Liver (tissue), 9 donors: ENCODE results near the gene SLC22A31. TPM values are rescaled to one million over a fixed set of nuclear protein-coding genes. Genes with fewer than 3 reads are reported as not detected.
A peak's percentile ranks its signal among the peaks of the same experiment; 100 is the strongest.
"Not testable (repeated sequence)": the region's sequence is repeated elsewhere in the genome, so short reads cannot be mapped to it uniquely, and the experiment has no call there.

Experiments
- DNase-seq: peaks from one replicate; pipeline ENCODE4 v3.0.0-alpha.2; 2017; ENCODE audit warnings: low spot score
- H3K27ac ChIP-seq, 2 donors: one replicate each; pipeline ENCODE4 v1.7.0; 2013; ENCODE audit warnings: inconsistent platforms in 2 of 2, low read length in 2 of 2, control low read depth in 1 of 2, low read depth in 1 of 2, mild to moderate bottlenecking in 1 of 2
- H3K27me3 ChIP-seq, 4 donors: one replicate each; pipeline versions ENCODE4 v1.6.1 to v1.7.0; 2013; ENCODE audit warnings: low read length in 3 of 4, inconsistent platforms in 1 of 4, mild to moderate bottlenecking in 1 of 4, moderate library complexity in 1 of 4; ENCODE audit not compliant: control insufficient read depth in 4 of 4, insufficient read depth in 4 of 4
- H3K36me3 ChIP-seq, 4 donors: one replicate each; pipeline versions ENCODE4 v1.6.1 to v1.7.0; 2013; ENCODE audit warnings: low read length in 3 of 4, mild to moderate bottlenecking in 3 of 4, low read depth in 1 of 4, moderate library complexity in 1 of 4; ENCODE audit not compliant: control insufficient read depth in 4 of 4, insufficient read depth in 3 of 4
- H3K4me1 ChIP-seq, 4 donors: one replicate each; pipeline versions ENCODE4 v1.6.1 to v1.7.0; 2013; ENCODE audit warnings: low read length in 3 of 4, mild to moderate bottlenecking in 3 of 4, moderate library complexity in 1 of 4; ENCODE audit not compliant: control insufficient read depth in 4 of 4, insufficient read depth in 4 of 4
- H3K4me3 ChIP-seq, 3 donors: one replicate each; pipeline versions ENCODE4 v1.6.1 to v1.7.0; 2013; ENCODE audit warnings: low read length in 3 of 3, control low read depth in 1 of 3, low read depth in 1 of 3, mild to moderate bottlenecking in 1 of 3
- H3K9ac ChIP-seq, 2 donors: one replicate each; pipeline ENCODE4 v1.7.0; 2013; ENCODE audit warnings: low read length in 2 of 2, mild to moderate bottlenecking in 2 of 2, moderate library complexity in 2 of 2, control low read depth in 1 of 2, low read depth in 1 of 2
- H3K9me3 ChIP-seq, 4 donors: one replicate each; pipeline versions ENCODE4 v1.6.1 to v1.7.0; 2013; ENCODE audit warnings: low read length in 3 of 4; ENCODE audit not compliant: control insufficient read depth in 4 of 4
- CTCF ChIP-seq: fragments of 150-350 bp; IDR thresholded peaks from 2 replicates; pipeline ENCODE4 v1.5.1; 2017; ENCODE audit warnings: improper control_type of control experiment, low read depth, low read length; ENCODE audit not compliant: missing input control
- EGR1 ChIP-seq, 2 donors: IDR thresholded peaks; 2 replicates each; pipeline ENCODE4 v1.6.1; 2016 to 2018; ENCODE audit warnings: antibody characterized with exemption in 2 of 2, low read depth in 2 of 2
- FOXA1 ChIP-seq: IDR thresholded peaks from 2 replicates; pipeline ENCODE4 v1.6.1; 2016; ENCODE audit warnings: antibody characterized with exemption
- HNF4A ChIP-seq, 2 donors: conservative IDR thresholded peaks; 2 replicates each; pipeline ENCODE4 v1.6.1; 2016; ENCODE audit warnings: antibody characterized with exemption in 2 of 2, mild to moderate bottlenecking in 2 of 2
- HNF4G ChIP-seq: IDR thresholded peaks from 2 replicates; pipeline ENCODE4 v1.6.1; 2016; ENCODE audit warnings: antibody characterized with exemption
- JUND ChIP-seq, 2 donors: IDR thresholded peaks; 2 replicates each; pipeline ENCODE4 v1.6.1; 2016; ENCODE audit warnings: antibody characterized with exemption in 2 of 2
- MAX ChIP-seq: IDR thresholded peaks from 2 replicates; pipeline ENCODE4 v1.6.1; 2016; ENCODE audit warnings: antibody characterized with exemption
- NR2F2 ChIP-seq: IDR thresholded peaks from 2 replicates; pipeline ENCODE4 v1.6.1; 2016; ENCODE audit warnings: antibody characterized with exemption
- RAD21 ChIP-seq, 2 donors: IDR thresholded peaks; 2 replicates each; pipeline ENCODE4 v1.6.1; 2016; ENCODE audit warnings: antibody characterized with exemption in 2 of 2, mild to moderate bottlenecking in 2 of 2
- REST ChIP-seq: IDR thresholded peaks from 2 replicates; pipeline ENCODE4 v1.6.1; 2016; ENCODE audit warnings: antibody characterized with exemption, mild to moderate bottlenecking
- RXRA ChIP-seq, 2 donors: IDR thresholded peaks; 2 replicates each; pipeline ENCODE4 v1.6.1; 2017 to 2018; ENCODE audit warnings: antibody characterized with exemption in 2 of 2, mild to moderate bottlenecking in 1 of 2
- SP1 ChIP-seq: IDR thresholded peaks from 2 replicates; pipeline ENCODE4 v1.6.1; 2018; ENCODE audit warnings: antibody characterized with exemption, mild to moderate bottlenecking
- TAF1 ChIP-seq: conservative IDR thresholded peaks from 2 replicates; pipeline ENCODE4 v1.6.1; 2016; ENCODE audit warnings: antibody characterized with exemption, mild to moderate bottlenecking
- ZBTB33 ChIP-seq: IDR thresholded peaks from 2 replicates; pipeline ENCODE4 v1.6.1; 2016; ENCODE audit warnings: antibody characterized with exemption
- WGBS: extraction: QIAGEN DNeasy Blood & Tissue Kit; methylation state at CpG from one replicate; pipeline ENCODE4 v1.1.7; 2013; 5-methylcytosine and 5-hydroxymethylcytosine counted together
- polyA plus RNA-seq, 2 donors: library from polyadenylated mRNA; stranded (reverse) in 1 of 2; unstranded in 1 of 2; fragments of 200-250 nt in 1 of 2; fragments of >200 nt in 1 of 2; fragmentation: Nextera tagmentation in 1 of 2; extraction: Ambion mirVana in 1 of 2; gene quantifications; one replicate each; pipeline versions ENCODE4 v1.2.1 to v1.2.3, GENCODE V29; 2013 to 2015
- total RNA-seq, 2 donors: library from RNA; depleted of rRNA; stranded (reverse); fragments of >200 nt; gene quantifications; one replicate each; pipeline ENCODE4 v1.2.3, GENCODE V29; 2014
- donor health status: healthy.
- donor health status: healthy.
- donor health status: healthy.
- donor health status: healthy.
- donor health status: healthy.

The SLC22A31 gene
- total and polyA plus RNA-seq, 4 donors, result 0.15 to 0.50 (median 0.48) TPM; not detected in 1

GRCh38 chr16:89187770-89188392 is 12.5 kb downstream of the SLC22A31 start:
- WGBS, result 75% methylated on average over 19 of the region's 19 CpGs
- H3K27me3 ChIP-seq, result no peaks in the 10 kb centered on the region
- DNase-seq, result no peak
- no peaks in the 10 kb centered on the region for H3K36me3 ChIP-seq
- H3K9ac ChIP-seq, result no peak overlapping the region
- H3K9me3 ChIP-seq, result no peaks in the 10 kb centered on the region
- no peak overlapping the region for H3K27ac ChIP-seq
- TF ChIP-seq MAX, result no peak
- no peak for TF ChIP-seq FOXA1
- TF ChIP-seq CTCF, result no peak
- no peak for TF ChIP-seq ZBTB33
- no peak for TF ChIP-seq HNF4G
- no peak for TF ChIP-seq EGR1 (IDR thresholded peaks at IDR 0.05; ENCODE audit: low read depth in 2 of 2)
- no peak for TF ChIP-seq RAD21 (IDR thresholded peaks at IDR 0.05)
- TF ChIP-seq REST, result no peak
- TF ChIP-seq SP1, result no peak
- TF ChIP-seq HNF4A (conservative IDR thresholded peaks at IDR 0.05), result no peak
- TF ChIP-seq JUND (IDR thresholded peaks at IDR 0.05), result no peak
- TF ChIP-seq NR2F2, result no peak
- no peak for TF ChIP-seq TAF1
- H3K4me1 ChIP-seq, result peaks cover 0 to 5% (median 4%) of the 10 kb centered on the region in 4 donors
- no peak overlapping the region for H3K4me3 ChIP-seq

- Histone ChIP-seq H3K9ac (no peak overlapping the region), H3K9me3 (no peaks in the 10 kb centered on the region), H3K27ac (no peak overlapping the region), H3K4me3 (no peak overlapping the region), H3K27me3 (no peaks in the 10 kb centered on the region), H3K4me1 (peaks cover 0 to 3% (median 3%) of the 10 kb centered on the region in 4 donors), H3K36me3 (no peaks in the 10 kb centered on the region)
- no peak for DNase-seq
- 59% methylated on average over 19 of the region's 19 CpGs for WGBS
- TF ChIP-seq FOXA1, result no peak
- TF ChIP-seq RXRA (IDR thresholded peaks at IDR 0.05), result peak in 1 of 2 donors; percentile 18
These were observed 13.1 kb downstream of the SLC22A31 start for GRCh38 chr16:89187032-89187769.

GRCh38 chr16:89186593-89187031 is 13.7 kb downstream of the SLC22A31 start:
- not testable (repeated sequence) for H3K36me3 ChIP-seq, H3K27me3 ChIP-seq, DNase-seq, H3K27ac ChIP-seq, H3K4me1 ChIP-seq, H3K9ac ChIP-seq, H3K4me3 ChIP-seq, H3K9me3 ChIP-seq
- 89% methylated on average over 20 of the region's 20 CpGs for WGBS

- H3K27me3 ChIP-seq, H3K9ac ChIP-seq, H3K4me3 ChIP-seq, H3K36me3 ChIP-seq, DNase-seq, H3K4me1 ChIP-seq, H3K9me3 ChIP-seq, H3K27ac ChIP-seq: not testable (repeated sequence)
- WGBS, result 90% methylated on average over 30 of the region's 30 CpGs
These were observed 14.3 kb downstream of the SLC22A31 start for GRCh38 chr16:89185887-89186592.
